Esophagus squamous epithelium (tissue), 5 donors: ENCODE measurements around the gene NAA50. TPM values are rescaled to one million over a fixed set of nuclear protein-coding genes. Genes with fewer than 3 reads are reported as not detected.

Experiments
- DNase-seq: peaks from one replicate; lab custom pipeline; 2025; lab: John Stamatoyannopoulos, UW
- H3K27ac ChIP-seq, 4 donors: fragments of 200-600 bp; sonication (generic); one replicate each; pipeline ENCODE4 v1.5.1; 2016 to 2019; ENCODE audit warnings: mild to moderate bottlenecking in 1 of 4
- H3K27me3 ChIP-seq, 4 donors: fragments of 200-600 bp; sonication (generic); 1 replicate in 3 of 4; 2 replicates in 1 of 4; pipeline versions ENCODE4 v1.5.1 to v1.6.0; 2017 to 2021; ENCODE audit warnings: antibody characterized with exemption in 1 of 4
- H3K36me3 ChIP-seq, 3 donors: fragments of 200-600 bp; sonication (generic); one replicate each; pipeline ENCODE4 v1.5.1; 2016 to 2019
- H3K4me1 ChIP-seq, 3 donors: fragments of 200-600 bp; sonication (generic); one replicate each; pipeline ENCODE4 v1.5.1; 2017 to 2019
- H3K4me3 ChIP-seq, 4 donors: fragments of 200-600 bp; sonication (generic); 1 replicate in 3 of 4; 2 replicates in 1 of 4; pipeline ENCODE4 v1.5.1; 2016 to 2019; ENCODE audit warnings: mild to moderate bottlenecking in 2 of 4, moderate library complexity in 1 of 4
- H3K9me3 ChIP-seq, 3 donors: fragments of 200-600 bp; sonication (generic); one replicate each; pipeline ENCODE4 v1.5.1; 2016 to 2019
- POLR2A ChIP-seq, 4 donors: fragments of 450-650 bp; IDR thresholded peaks; one replicate each; pipeline ENCODE4 v1.6.1; 2017; ENCODE audit warnings: antibody characterized with exemption in 4 of 4, mild to moderate bottlenecking in 4 of 4, moderate library complexity in 3 of 4
- WGBS, 2 donors: methylation state at CpG; one replicate each; pipeline ENCODE4 v1.1.5; 2018; 5-methylcytosine and 5-hydroxymethylcytosine counted together
- intact Hi-C: fragments of 100-400 bp; cut with DNase I; formaldehyde crosslinking; loops from one replicate; pipeline ENCODE4 v1.15.0; 2022
- total RNA-seq, 4 donors: library from RNA; depleted of rRNA; stranded (reverse); fragments of >200 nt; gene quantifications; one replicate each; pipeline ENCODE4 v1.1.0, GENCODE V29; 2016
- TF ChIP-seq, protein P1 (sequence below), 6 experiments: fragments of 450-650 bp in 4 of 6; fragments of 200-600 bp in 2 of 6; sonication (generic) in 2 of 6; IDR thresholded peaks; one replicate each; pipeline ENCODE4 v1.5.1; 2016 to 2019; ENCODE audit warnings: antibody characterized with exemption in 6 of 6, mild to moderate bottlenecking in 4 of 6, moderate library complexity in 4 of 6
- donor health status: DM: yes; HTN: yes; CAD: no.

Gene NAA50
- total RNA-seq, 4 donors from 2014 or later: 142 to 248 (median 228) TPM

DNA sequence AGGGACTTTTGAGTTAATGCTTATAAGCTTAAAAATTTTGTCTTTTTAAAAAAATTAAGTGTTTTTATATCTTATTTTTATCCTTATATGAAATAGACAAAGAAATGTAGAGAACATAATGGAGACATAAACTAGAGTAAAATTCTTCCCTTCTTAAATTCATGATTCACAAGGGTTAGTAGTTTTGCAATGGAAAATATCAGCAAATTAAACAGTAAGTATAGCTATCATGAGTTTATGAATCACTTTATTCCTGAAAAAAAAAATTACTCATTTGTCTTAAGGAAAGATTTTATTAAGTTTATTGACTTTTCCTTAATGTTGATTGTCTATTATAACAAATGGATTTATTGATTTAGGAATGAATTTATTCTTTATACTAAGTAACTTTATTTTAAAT is 5.1 kb upstream of the NAA50 start:
- H3K4me1 ChIP-seq: peaks cover 15 to 56% (median 25%) of the 10 kb centered on the region in 3 donors

DNA sequence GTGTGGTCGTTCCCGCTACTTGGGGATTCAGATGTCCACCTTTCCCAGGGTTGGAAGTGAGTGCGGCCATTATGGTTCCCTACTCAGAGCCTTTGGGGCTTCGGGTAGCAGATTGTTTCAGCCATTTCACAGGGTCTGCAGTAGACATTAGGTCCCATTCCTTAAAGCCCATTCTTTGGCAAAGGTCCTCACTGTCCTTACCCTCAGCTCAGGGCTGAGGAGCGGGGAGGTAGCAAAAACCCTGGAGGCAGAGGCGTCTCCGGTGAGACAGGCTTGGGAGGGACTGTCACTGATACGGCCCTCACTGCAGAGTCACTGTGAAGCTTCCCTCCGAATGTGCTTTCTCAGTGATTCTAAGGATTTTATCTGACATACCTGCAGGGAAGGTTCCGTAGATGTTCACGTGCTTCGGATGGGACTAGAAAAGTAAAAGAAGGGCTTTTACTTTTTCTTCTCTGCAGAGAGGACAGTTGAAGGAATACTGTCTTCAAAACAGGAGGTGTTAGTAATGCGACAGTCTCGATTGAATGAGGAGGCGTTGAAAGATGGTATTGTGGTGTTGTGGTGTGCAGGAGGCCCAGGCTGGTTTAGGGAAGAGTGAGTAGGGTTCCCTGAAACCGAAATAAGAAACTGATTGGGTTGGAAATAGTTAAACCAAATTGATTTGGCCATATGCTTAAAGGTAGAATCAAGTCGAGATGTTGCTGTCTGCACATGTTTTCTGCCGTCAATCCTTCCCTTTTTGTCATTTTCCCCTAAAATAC is 1.4 kb upstream of the NAA50 start:
- WGBS, 2 donors: 0 to 2% methylated on average over 16 to 17 of the region's 18 CpGs
- intact Hi-C loops: no loop called here

More for the DNA sequence above, 5.1 kb upstream of the NAA50 start:
- no peak for TF ChIP-seq POLR2A (IDR thresholded peaks at IDR 0.05)
- TF ChIP-seq, protein P1, sequence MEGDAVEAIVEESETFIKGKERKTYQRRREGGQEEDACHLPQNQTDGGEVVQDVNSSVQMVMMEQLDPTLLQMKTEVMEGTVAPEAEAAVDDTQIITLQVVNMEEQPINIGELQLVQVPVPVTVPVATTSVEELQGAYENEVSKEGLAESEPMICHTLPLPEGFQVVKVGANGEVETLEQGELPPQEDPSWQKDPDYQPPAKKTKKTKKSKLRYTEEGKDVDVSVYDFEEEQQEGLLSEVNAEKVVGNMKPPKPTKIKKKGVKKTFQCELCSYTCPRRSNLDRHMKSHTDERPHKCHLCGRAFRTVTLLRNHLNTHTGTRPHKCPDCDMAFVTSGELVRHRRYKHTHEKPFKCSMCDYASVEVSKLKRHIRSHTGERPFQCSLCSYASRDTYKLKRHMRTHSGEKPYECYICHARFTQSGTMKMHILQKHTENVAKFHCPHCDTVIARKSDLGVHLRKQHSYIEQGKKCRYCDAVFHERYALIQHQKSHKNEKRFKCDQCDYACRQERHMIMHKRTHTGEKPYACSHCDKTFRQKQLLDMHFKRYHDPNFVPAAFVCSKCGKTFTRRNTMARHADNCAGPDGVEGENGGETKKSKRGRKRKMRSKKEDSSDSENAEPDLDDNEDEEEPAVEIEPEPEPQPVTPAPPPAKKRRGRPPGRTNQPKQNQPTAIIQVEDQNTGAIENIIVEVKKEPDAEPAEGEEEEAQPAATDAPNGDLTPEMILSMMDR (IDR thresholded peaks at IDR 0.05): no peak
- Histone ChIP-seq H3K27ac (no peak overlapping the region), H3K9me3 (no peaks in the 10 kb centered on the region), H3K27me3 (no peaks in the 10 kb centered on the region), H3K36me3 (no peaks in the 10 kb centered on the region), H3K4me3 (no peak overlapping the region)
- intact Hi-C loops: no loop called here
- no peak for DNase-seq

DNA sequence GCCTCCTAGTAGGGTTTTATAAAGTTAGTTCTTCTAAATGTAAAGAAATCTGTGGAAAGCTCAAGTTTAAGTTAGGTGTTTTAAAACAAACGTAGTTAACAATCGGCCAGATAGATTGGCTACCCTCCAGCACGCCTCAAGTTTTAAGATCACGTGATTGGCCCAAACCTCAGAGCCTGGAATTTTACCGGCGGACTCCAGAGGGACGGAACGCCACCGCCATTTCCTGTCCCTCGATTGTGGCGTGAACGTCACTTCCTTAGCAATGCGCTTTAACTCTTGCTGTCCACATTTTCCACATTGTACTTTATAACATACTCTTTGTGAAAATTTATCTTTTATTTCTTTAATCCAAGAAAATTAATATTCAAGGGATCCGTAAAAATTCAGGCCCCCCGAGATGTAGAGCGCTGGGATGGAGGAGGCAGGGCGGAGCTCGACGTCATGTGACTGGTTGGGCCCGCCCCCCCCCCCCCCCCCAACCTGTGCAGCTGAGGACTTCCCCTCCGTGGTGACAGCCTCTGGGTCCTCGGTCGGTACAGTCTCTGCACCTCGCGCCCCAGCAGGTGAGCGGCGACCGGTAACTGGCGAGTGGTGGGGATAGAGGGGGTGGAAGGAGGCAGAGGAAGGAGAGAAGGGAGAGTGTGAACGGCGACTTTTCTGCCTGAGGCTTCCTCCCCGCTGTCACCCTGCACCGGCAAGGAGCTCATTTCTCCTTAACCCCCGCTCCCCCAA is 666 bp upstream of the NAA50 start, which contains the start of gene ATP6V1A:
ATP6V1A (plus strand) TSS at position 488 of the 735 bp plus-strand sequence. CDS start 31,719 bp downstream, outside the sequence.
- H3K4me3 ChIP-seq: peak within 1 kb of the TSS; percentile 76 to 92 (median 85)
- intact Hi-C loops: no loop called here
- H3K27ac ChIP-seq: peak within 1 kb of the TSS; percentile 97 to 99 (median 99)
- peak in 1 of 4 donors; percentile 72 for TF ChIP-seq POLR2A (IDR thresholded peaks at IDR 0.05)
- TF ChIP-seq, protein P1 (IDR thresholded peaks at IDR 0.05): peak in 1 of 6 experiments; percentile 9
- peak; percentile 47 for DNase-seq
- H3K9me3 ChIP-seq: no peaks in the 10 kb centered on the region
- WGBS, 2 donors: 0 to 1% methylated on average over 29 of the region's 34 CpGs
- no peaks in the 10 kb centered on the region for H3K27me3 ChIP-seq
- no peaks in the 10 kb centered on the region for H3K36me3 ChIP-seq
- peaks cover 24 to 64% (median 34%) of the 10 kb centered on the region in 3 donors for H3K4me1 ChIP-seq

More for the DNA sequence above, 1.4 kb upstream of the NAA50 start:
- Histone ChIP-seq H3K4me1 (peaks cover 24 to 57% (median 29%) of the 10 kb centered on the region in 3 donors), H3K36me3 (no peaks in the 10 kb centered on the region), H3K4me3 (peak overlapping the region; percentile 76 to 92 (median 85)), H3K27me3 (no peaks in the 10 kb centered on the region), H3K9me3 (no peaks in the 10 kb centered on the region), H3K27ac (peak overlapping the region; percentile 97 to 99 (median 99))
- TF ChIP-seq, protein P1 (IDR thresholded peaks at IDR 0.05): no peak
- no peak for TF ChIP-seq POLR2A (IDR thresholded peaks at IDR 0.05)
- no peak for DNase-seq

DNA sequence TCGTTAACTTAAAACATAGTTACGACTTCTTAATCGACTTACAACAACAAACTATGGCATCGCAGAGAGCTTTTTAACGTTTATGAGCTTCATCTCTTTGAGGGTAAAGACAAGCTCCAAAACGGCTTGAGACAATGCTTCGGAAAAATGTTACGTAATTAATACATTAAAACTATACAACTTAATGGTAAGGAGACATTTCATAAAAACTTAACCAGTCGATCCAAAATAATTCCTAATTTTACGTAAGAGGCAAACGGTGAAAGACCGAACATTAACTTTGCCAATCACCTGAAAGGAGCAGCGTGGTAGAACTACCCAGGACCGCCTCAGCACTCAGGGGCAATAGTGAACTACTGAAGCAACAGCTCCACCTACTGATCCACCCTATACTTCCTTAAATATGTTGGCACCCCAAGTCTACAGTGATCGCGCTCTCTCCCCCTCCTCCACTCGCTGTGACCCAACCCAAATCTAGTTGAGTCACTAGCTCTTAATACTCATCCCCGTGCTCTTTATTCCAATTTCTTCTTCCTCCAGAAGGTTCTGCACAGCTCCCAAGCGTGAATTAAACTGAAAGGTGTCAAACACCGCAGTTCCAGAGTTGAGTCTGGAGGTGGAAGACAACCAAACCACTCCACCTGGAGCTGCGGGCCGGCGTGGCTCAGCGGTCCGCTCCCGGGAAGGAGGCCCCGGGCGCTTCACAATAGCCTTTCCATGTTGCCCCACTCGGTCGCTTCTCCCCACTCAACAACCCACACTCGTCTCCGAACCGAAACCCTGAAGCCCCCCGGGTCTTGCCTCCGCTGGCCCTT is 901 bp downstream of the NAA50 start:
- H3K4me3 ChIP-seq: peak overlapping the region; percentile 76 to 92 (median 85)
- DNase-seq: peak; percentile 30
- no peaks in the 10 kb centered on the region for H3K27me3 ChIP-seq
- 1% methylated on average over 29 to 33 of the region's 35 CpGs for WGBS, 2 donors
- TF ChIP-seq, protein P1 (IDR thresholded peaks at IDR 0.05): peak; percentile 52 to 81 (median 67)
- TF ChIP-seq POLR2A (IDR thresholded peaks at IDR 0.05): peak in 3 of 4 donors; percentile 53 to 63 (median 58)
- no peaks in the 10 kb centered on the region for H3K36me3 ChIP-seq
- peaks cover 24 to 78% (median 34%) of the 10 kb centered on the region in 3 donors for H3K4me1 ChIP-seq
- intact Hi-C loops: no loop called here
- H3K9me3 ChIP-seq: no peaks in the 10 kb centered on the region
- H3K27ac ChIP-seq: peak overlapping the region; percentile 97 to 99 (median 99)
